Activated naive CD4-positive, alpha-beta T cell treated with anti-CD3 and anti-CD28 coated beads, Interleukin-2, amount 10 ng/mL, durations not matched to agents 7 days and 5 days (primary cell): Measurements from ENCODE around the gene GGN.
"Not testable (repeated sequence)": the region's sequence is repeated elsewhere in the genome, so short reads cannot be mapped to it uniquely, and the experiment has no call there.

Source experiments
- CTCF ChIA-PET: fragments of 350-600 bp; sonication (Branson Sonifier 250); formaldehyde crosslinking; loops from one replicate; lab custom pipeline; 2021; ENCODE audit warnings: antibody characterized with exemption; lab: Charles Lee
- DNase-seq: peaks from one replicate; pipeline ENCODE4 v3.0.0-alpha.2; 2020
- H3K27ac Mint-ChIP-seq: one replicate; pipeline ENCODE4 v1.8.0; 2021; ENCODE audit warnings: mild to moderate bottlenecking, moderate library complexity, mixed read lengths
- H3K27me3 Mint-ChIP-seq: one replicate; pipeline ENCODE4 v1.8.0; 2021; ENCODE audit warnings: mild to moderate bottlenecking, mixed read lengths
- H3K36me3 Mint-ChIP-seq: one replicate; pipeline ENCODE4 v1.8.0; 2021; ENCODE audit warnings: mixed read lengths
- H3K4me1 Mint-ChIP-seq: one replicate; pipeline ENCODE4 v1.8.0; 2021; ENCODE audit warnings: mixed read lengths
- H3K4me3 Mint-ChIP-seq: one replicate; pipeline ENCODE4 v1.8.0; 2021; ENCODE audit warnings: mild to moderate bottlenecking, moderate library complexity, mixed read lengths
- H3K9me3 Mint-ChIP-seq: one replicate; pipeline ENCODE4 v1.8.0; 2021; ENCODE audit warnings: mixed read lengths

The GGN gene, protein sequence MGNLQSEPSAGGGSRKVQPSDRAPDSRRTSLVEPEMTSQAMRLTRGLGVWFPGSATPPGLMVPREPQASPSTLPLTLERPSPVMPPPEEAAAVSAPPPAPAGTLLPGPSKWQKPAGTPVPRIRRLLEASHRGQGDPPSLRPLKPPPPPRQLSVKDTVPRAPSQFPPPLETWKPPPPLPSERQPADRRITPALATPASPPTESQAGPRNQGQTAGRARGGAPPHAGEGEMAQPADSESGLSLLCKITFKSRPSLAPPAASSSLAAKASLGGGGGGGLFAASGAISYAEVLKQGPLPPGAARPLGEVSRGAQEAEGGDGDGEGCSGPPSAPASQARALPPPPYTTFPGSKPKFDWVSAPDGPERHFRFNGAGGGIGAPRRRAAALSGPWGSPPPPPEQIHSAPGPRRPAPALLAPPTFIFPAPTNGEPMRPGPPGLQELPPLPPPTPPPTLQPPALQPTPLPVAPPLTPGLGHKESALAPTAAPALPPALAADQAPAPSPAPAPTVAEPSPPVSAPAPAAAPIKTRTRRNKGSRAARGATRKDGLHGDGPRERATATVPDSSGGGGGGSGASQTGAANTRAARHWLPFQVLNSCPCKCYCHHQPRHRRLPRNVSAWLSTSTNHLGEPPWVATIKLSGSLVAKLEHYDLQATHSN

GRCh38 chr19:38387550-38388348, at the start of gene GGN:
Gene GGN, minus strand, starts transcription at chr19:38388034. Its CDS starts 773 bp downstream, at chr19:38387261.
- peaks cover 21% of the 10 kb centered on the region for H3K4me1 Mint-ChIP-seq
- H3K27ac Mint-ChIP-seq = peak within 1 kb of the TSS; percentile 35
- H3K9me3 Mint-ChIP-seq = no peaks in the 10 kb centered on the region
- peaks cover 23% of the 10 kb centered on the region for H3K36me3 Mint-ChIP-seq
- peak; percentile 87 for DNase-seq
- H3K4me3 Mint-ChIP-seq = peak within 1 kb of the TSS; percentile 75
- H3K27me3 Mint-ChIP-seq = peaks cover 85% of the 10 kb centered on the region
- CTCF ChIA-PET = interaction anchor here (0.7 to 3.9 kb wide), 5 partner anchors 15 to 247 kb away, joined by 3 to 17 read pairs (median 4); partner anchors contain the start of genes CATSPERG and FAM98C

GRCh38 chr19:38437295-38437694, 49.5 kb upstream of the GGN start:
- DNase-seq = no peak
- H3K9me3 Mint-ChIP-seq = no peaks in the 10 kb centered on the region
- peaks cover 8% of the 10 kb centered on the region for H3K4me1 Mint-ChIP-seq
- no peak overlapping the region for H3K27ac Mint-ChIP-seq
- H3K27me3 Mint-ChIP-seq = peaks cover 26% of the 10 kb centered on the region
- H3K4me3 Mint-ChIP-seq = no peak overlapping the region
- no peaks in the 10 kb centered on the region for H3K36me3 Mint-ChIP-seq
- CTCF ChIA-PET = interaction anchor here (0.8 kb wide), 1 partner anchor 34 kb away, joined by 3 read pairs; no protein-coding TSS in a partner anchor

- H3K27ac Mint-ChIP-seq = no peak overlapping the region
- H3K9me3 Mint-ChIP-seq = no peaks in the 10 kb centered on the region
- H3K4me1 Mint-ChIP-seq = peaks cover 10% of the 10 kb centered on the region
- H3K27me3 Mint-ChIP-seq = peaks cover 35% of the 10 kb centered on the region
- no peak for DNase-seq
- H3K36me3 Mint-ChIP-seq = no peaks in the 10 kb centered on the region
- CTCF ChIA-PET = interaction anchor here (0.9 kb wide), 2 partner anchors 32 to 81 kb away, joined by 3 read pairs; partner anchors contain the start of gene FAM98C
- no peak overlapping the region for H3K4me3 Mint-ChIP-seq
These were observed 46.8 kb upstream of the GGN start for GRCh38 chr19:38434549-38435051.

DNA sequence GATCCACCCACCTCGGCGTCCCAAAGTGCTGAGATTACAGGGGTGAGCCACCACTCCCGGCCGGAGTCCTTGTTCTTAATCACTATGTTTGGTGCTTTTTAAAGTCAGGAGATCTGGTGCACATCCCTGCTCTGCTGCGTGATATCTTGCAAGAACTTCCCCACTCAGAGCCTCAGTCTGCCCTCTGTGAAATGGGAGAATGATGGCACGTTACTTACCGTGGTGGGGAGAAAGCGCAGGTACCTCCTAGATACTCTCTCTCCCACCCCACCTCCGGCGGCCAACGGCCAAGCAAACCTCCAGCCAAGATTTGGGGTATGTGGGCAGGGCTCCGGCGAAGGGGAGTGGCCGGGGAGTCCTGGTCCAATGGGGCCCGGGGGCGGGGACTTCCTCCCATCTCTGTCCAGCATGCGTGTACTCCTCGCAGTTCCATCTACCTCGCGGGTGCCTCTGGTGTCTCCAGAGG, 45.5 kb upstream of the GGN start, which contains the start of gene RYR1:
Gene RYR1 (plus strand): TSS at position 424 of the 466 bp plus-strand sequence. CDS start 139 bp downstream, outside the sequence.
- no peak within 1 kb of the TSS for H3K4me3 Mint-ChIP-seq
- no peak within 1 kb of the TSS for H3K27ac Mint-ChIP-seq
- H3K27me3 Mint-ChIP-seq = peaks cover 42% of the 10 kb centered on the region
- no peaks in the 10 kb centered on the region for H3K9me3 Mint-ChIP-seq
- DNase-seq = peak; percentile 63
- H3K4me1 Mint-ChIP-seq = peaks cover 17% of the 10 kb centered on the region
- CTCF ChIA-PET = no interaction called here
- H3K36me3 Mint-ChIP-seq = no peaks in the 10 kb centered on the region

GRCh38 chr19:38430931-38431330, 43.1 kb upstream of the GGN start:
- Mint-ChIP-seq H3K9me3 (no peaks in the 10 kb centered on the region), H3K27me3 (peaks cover 42% of the 10 kb centered on the region), H3K4me1 (peaks cover 32% of the 10 kb centered on the region), H3K4me3 (no peak overlapping the region), H3K36me3 (no peaks in the 10 kb centered on the region), H3K27ac (peak overlapping the region; percentile 52)
- CTCF ChIA-PET = interaction anchor here (0.8 kb wide), 1 partner anchor 28 kb away, joined by 3 read pairs; the partner anchor contains the start of gene FAM98C
- DNase-seq = no peak

- H3K4me1 Mint-ChIP-seq = peaks cover 36% of the 10 kb centered on the region
- H3K9me3 Mint-ChIP-seq = no peaks in the 10 kb centered on the region
- no peak overlapping the region for H3K4me3 Mint-ChIP-seq
- peaks cover 36% of the 10 kb centered on the region for H3K27me3 Mint-ChIP-seq
- H3K27ac Mint-ChIP-seq = no peak overlapping the region
- no peak for DNase-seq
- no peaks in the 10 kb centered on the region for H3K36me3 Mint-ChIP-seq
- CTCF ChIA-PET = no interaction called here
These were observed 42.0 kb upstream of the GGN start for GRCh38 chr19:38429811-38430156.

- Mint-ChIP-seq H3K4me3 (no peak overlapping the region), H3K27ac (no peak overlapping the region), H3K36me3 (no peaks in the 10 kb centered on the region), H3K27me3 (peaks cover 30% of the 10 kb centered on the region), H3K4me1 (peaks cover 35% of the 10 kb centered on the region), H3K9me3 (no peaks in the 10 kb centered on the region)
- no peak for DNase-seq
- CTCF ChIA-PET = no interaction called here
These were observed 41.4 kb upstream of the GGN start for GRCh38 chr19:38429055-38429810.

GRCh38 chr19:38427035-38427677, 39.3 kb upstream of the GGN start:
- H3K4me3 Mint-ChIP-seq, H3K36me3 Mint-ChIP-seq, H3K9me3 Mint-ChIP-seq: not testable (repeated sequence)
- peak overlapping the region; percentile 65 for H3K27ac Mint-ChIP-seq
- H3K27me3 Mint-ChIP-seq = peaks cover 22% of the 10 kb centered on the region
- CTCF ChIA-PET = interaction anchor here (1.6 kb wide), 1 partner anchor 10 kb away, joined by 5 read pairs; no protein-coding TSS in a partner anchor
- peak; percentile 29 for DNase-seq
- H3K4me1 Mint-ChIP-seq = peaks cover 28% of the 10 kb centered on the region

GRCh38 chr19:38425810-38426466, 38.1 kb upstream of the GGN start, which contains the start of gene RASGRP4:
Gene RASGRP4, minus strand, starts transcription at chr19:38426219. Its CDS starts 128 bp downstream, at chr19:38426091.
- CTCF ChIA-PET = interaction anchor here (1.6 kb wide), 2 partner anchors 9 to 22 kb away, joined by 4 to 5 read pairs; no protein-coding TSS in a partner anchor
- no peaks in the 10 kb centered on the region for H3K36me3 Mint-ChIP-seq
- peaks cover 28% of the 10 kb centered on the region for H3K4me1 Mint-ChIP-seq
- H3K4me3 Mint-ChIP-seq = peak within 1 kb of the TSS; percentile 59
- peaks cover 27% of the 10 kb centered on the region for H3K27me3 Mint-ChIP-seq
- H3K27ac Mint-ChIP-seq = peak within 1 kb of the TSS; percentile 67
- H3K9me3 Mint-ChIP-seq = no peaks in the 10 kb centered on the region
- DNase-seq = peak; percentile 48

GRCh38 chr19:38425222-38425809, 37.5 kb upstream of the GGN start:
- Mint-ChIP-seq H3K27ac (no peak overlapping the region), H3K27me3 (peaks cover 28% of the 10 kb centered on the region), H3K36me3 (no peaks in the 10 kb centered on the region), H3K4me3 (no peak overlapping the region), H3K9me3 (no peaks in the 10 kb centered on the region), H3K4me1 (peaks cover 28% of the 10 kb centered on the region)
- DNase-seq = no peak
- CTCF ChIA-PET = interaction anchor here (1.6 kb wide), 2 partner anchors 8 to 21 kb away, joined by 4 to 5 read pairs; no protein-coding TSS in a partner anchor

GRCh38 chr19:38424272-38424671, 36.4 kb upstream of the GGN start:
- no peaks in the 10 kb centered on the region for H3K36me3 Mint-ChIP-seq
- no peak for DNase-seq
- CTCF ChIA-PET = no interaction called here
- no peak overlapping the region for H3K27ac Mint-ChIP-seq
- H3K27me3 Mint-ChIP-seq = peaks cover 28% of the 10 kb centered on the region
- H3K4me3 Mint-ChIP-seq = no peak overlapping the region
- peaks cover 23% of the 10 kb centered on the region for H3K4me1 Mint-ChIP-seq
- no peaks in the 10 kb centered on the region for H3K9me3 Mint-ChIP-seq

DNA sequence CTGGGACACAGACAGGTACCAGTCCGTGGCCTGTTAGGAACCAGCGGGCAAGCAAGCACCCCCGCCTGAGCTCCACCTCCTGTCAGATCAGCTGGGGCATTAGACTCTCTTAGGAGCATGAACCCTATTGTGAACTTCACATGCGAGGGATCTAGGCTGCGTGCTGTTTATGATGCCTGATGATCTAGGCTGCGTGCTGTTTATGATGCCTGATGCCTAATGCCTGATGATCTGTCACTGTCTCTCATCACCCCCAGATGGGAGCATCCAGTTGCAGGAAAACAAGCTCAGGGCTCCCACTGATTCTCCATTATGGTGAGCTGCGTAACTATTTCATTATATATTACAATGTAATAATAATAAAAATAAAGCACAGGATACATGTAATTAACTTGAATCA, 34.6 kb upstream of the GGN start:
- H3K36me3 Mint-ChIP-seq = no peaks in the 10 kb centered on the region

More for the DNA sequence above, 34.6 kb upstream of the GGN start:
- Mint-ChIP-seq H3K4me1 (peaks cover 29% of the 10 kb centered on the region), H3K9me3 (no peaks in the 10 kb centered on the region), H3K27me3 (peaks cover 31% of the 10 kb centered on the region), H3K27ac (no peak overlapping the region), H3K4me3 (no peak overlapping the region)
- no peak for DNase-seq
- CTCF ChIA-PET = interaction anchor here (3.5 kb wide), 1 partner anchor 19 kb away, joined by 9 read pairs; the partner anchor contains the start of gene FAM98C
